Ishikawa (cell line): ENCODE results near the gene SLC18B1.

Experiments used
- CEBPB ChIP-seq: IDR thresholded peaks from 2 replicates; pipeline ENCODE4 v1.6.1; 2012
- EGR1 ChIP-seq: IDR thresholded peaks from 2 replicates; pipeline ENCODE4 v1.6.1; 2012
- EP300 ChIP-seq: IDR thresholded peaks from 2 replicates; pipeline ENCODE4 v1.6.1; 2012; ENCODE audit warnings: borderline replicate concordance
- NFIC ChIP-seq: IDR thresholded peaks from 2 replicates; pipeline ENCODE4 v1.6.1; 2012
- RAD21 ChIP-seq: IDR thresholded peaks from 2 replicates; pipeline ENCODE4 v1.6.1; 2012; ENCODE audit warnings: low read depth
- TAF1 ChIP-seq: IDR thresholded peaks from 2 replicates; pipeline ENCODE4 v1.6.1; 2012; ENCODE audit warnings: low read depth, mild to moderate bottlenecking
- TCF12 ChIP-seq: IDR thresholded peaks from 2 replicates; pipeline ENCODE4 v1.6.1; 2012; ENCODE audit warnings: low read depth
- YY1 ChIP-seq: IDR thresholded peaks from 2 replicates; pipeline ENCODE4 v1.6.1; 2012; ENCODE audit warnings: low read depth
- TF ChIP-seq, protein P1 (sequence below): IDR thresholded peaks from 2 replicates; pipeline ENCODE4 v1.6.1; 2012

DNA sequence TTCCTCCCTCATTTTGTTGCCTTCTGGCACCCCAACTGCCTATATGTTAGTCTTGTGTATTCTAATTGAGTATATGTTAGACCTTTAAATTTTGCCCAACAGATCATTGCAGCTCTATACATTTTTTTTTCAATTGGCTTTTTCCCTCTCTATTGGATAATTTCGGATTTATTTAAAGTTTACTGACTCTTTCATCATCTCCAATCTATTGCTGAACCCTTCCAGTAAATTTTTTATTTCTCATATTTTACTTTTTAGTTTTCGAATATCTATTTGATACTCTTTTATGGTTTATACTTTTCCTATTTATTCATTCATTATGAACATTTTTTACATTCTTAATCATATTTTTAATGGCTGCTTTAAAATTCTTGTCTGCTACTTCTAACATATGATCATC, 7.1 kb upstream of the SLC18B1 start:
- no peak for TF ChIP-seq EGR1
- no peak for TF ChIP-seq TAF1
- TF ChIP-seq, protein P1, sequence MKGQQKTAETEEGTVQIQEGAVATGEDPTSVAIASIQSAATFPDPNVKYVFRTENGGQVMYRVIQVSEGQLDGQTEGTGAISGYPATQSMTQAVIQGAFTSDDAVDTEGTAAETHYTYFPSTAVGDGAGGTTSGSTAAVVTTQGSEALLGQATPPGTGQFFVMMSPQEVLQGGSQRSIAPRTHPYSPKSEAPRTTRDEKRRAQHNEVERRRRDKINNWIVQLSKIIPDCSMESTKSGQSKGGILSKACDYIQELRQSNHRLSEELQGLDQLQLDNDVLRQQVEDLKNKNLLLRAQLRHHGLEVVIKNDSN: no peak
- TF ChIP-seq TCF12: no peak
- TF ChIP-seq RAD21: no peak
- no peak for TF ChIP-seq CEBPB
- no peak for TF ChIP-seq EP300
- no peak for TF ChIP-seq NFIC
- TF ChIP-seq YY1: no peak
